ENCODE data around the gene KCNJ6. TPM values are rescaled to one million over a fixed set of nuclear protein-coding genes. Genes with fewer than 3 reads are reported as not detected.

Gene KCNJ6
- total RNA-seq, 4 donors from 2014 or later: 0.62 TPM; not detected in 3

DNA sequence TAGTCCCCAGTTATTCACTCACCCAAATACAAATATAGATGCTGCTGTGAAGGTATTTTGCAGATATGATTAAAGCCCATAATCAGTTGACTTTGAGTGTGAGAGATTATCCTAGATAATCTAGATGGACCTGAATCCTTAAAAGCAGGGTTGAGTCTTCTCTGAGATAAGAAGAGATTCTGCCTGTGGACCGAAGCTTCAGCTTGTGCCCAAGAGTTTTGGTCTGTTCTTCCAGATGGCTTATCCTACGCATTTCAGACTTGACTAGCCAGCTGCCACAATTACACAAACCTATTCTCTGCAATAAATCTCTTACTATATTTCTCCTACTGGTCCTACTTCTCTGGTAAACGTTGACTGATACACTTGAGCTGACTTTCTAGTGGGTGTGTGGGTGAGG is 145.1 kb downstream of the KCNJ6 start:
- Histone ChIP-seq H3K9me3 (no peaks in the 10 kb centered on the region), H3K27ac (no peak overlapping the region), H3K27me3 (no peaks in the 10 kb centered on the region), H3K36me3 (no peaks in the 10 kb centered on the region), H3K4me3 (no peak overlapping the region), H3K4me1 (no peaks in the 10 kb centered on the region)
- no peak for TF ChIP-seq POLR2A (IDR thresholded peaks at IDR 0.05)
- TF ChIP-seq, protein P1, sequence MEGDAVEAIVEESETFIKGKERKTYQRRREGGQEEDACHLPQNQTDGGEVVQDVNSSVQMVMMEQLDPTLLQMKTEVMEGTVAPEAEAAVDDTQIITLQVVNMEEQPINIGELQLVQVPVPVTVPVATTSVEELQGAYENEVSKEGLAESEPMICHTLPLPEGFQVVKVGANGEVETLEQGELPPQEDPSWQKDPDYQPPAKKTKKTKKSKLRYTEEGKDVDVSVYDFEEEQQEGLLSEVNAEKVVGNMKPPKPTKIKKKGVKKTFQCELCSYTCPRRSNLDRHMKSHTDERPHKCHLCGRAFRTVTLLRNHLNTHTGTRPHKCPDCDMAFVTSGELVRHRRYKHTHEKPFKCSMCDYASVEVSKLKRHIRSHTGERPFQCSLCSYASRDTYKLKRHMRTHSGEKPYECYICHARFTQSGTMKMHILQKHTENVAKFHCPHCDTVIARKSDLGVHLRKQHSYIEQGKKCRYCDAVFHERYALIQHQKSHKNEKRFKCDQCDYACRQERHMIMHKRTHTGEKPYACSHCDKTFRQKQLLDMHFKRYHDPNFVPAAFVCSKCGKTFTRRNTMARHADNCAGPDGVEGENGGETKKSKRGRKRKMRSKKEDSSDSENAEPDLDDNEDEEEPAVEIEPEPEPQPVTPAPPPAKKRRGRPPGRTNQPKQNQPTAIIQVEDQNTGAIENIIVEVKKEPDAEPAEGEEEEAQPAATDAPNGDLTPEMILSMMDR (IDR thresholded peaks at IDR 0.05): no peak
- DNase-seq: no peak
- intact Hi-C loops (cut with DNase I; ENCODE audit: low total_unique reads): no loop called here

DNA sequence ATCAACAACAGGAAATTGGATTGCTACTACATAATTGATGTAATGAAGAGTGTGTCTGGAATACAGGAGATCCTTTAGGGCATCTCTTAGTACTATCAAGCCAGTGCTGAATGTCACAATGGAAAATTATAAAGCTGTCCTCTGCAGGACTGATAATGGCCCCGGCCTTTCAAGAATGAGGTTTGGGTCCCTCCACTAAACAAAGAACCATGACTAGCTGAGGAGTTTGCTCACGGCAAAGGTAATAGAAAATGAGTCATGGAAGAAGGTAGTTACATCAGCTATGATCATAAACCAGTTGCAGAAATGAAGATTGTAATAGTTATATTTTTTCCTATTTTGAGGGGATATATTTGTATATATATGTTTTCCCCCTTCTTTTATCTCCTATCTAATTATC is 145.8 kb downstream of the KCNJ6 start:
- Histone ChIP-seq H3K4me1 (no peaks in the 10 kb centered on the region), H3K9me3 (no peaks in the 10 kb centered on the region), H3K4me3 (no peak overlapping the region), H3K27ac (no peak overlapping the region), H3K36me3 (no peaks in the 10 kb centered on the region), H3K27me3 (no peaks in the 10 kb centered on the region)
- intact Hi-C loops (cut with DNase I; ENCODE audit: low total_unique reads): no loop called here
- no peak for DNase-seq
- TF ChIP-seq POLR2A (IDR thresholded peaks at IDR 0.05): no peak
- TF ChIP-seq, protein P1 (IDR thresholded peaks at IDR 0.05): no peak

DNA sequence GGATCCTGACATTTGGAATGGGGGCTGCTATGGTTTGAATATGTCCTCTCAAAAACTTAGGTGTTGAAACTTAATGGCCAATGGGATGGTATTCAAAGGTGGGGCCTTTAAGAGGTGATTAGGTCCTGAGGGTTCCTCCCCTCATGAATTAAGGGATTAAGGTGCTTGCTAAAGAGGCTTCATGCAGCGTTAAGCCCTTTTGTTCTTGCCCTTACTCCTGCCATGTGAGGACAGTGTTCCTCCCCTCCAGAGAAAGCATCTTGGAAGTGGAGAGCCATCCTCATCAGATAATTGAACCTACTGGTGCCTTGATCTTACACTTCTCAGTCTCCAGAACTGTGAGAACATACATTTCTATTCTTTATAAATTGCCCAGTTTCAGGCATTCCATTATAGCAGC is 146.6 kb downstream of the KCNJ6 start:
- Histone ChIP-seq H3K4me1 (no peaks in the 10 kb centered on the region), H3K4me3 (no peak overlapping the region), H3K36me3 (no peaks in the 10 kb centered on the region), H3K27me3 (no peaks in the 10 kb centered on the region), H3K27ac (no peak overlapping the region), H3K9me3 (no peaks in the 10 kb centered on the region)
- TF ChIP-seq, protein P1 (IDR thresholded peaks at IDR 0.05): no peak
- no peak for TF ChIP-seq POLR2A (IDR thresholded peaks at IDR 0.05)
- DNase-seq: no peak
- intact Hi-C loops (cut with DNase I; ENCODE audit: low total_unique reads): no loop called here

DNA sequence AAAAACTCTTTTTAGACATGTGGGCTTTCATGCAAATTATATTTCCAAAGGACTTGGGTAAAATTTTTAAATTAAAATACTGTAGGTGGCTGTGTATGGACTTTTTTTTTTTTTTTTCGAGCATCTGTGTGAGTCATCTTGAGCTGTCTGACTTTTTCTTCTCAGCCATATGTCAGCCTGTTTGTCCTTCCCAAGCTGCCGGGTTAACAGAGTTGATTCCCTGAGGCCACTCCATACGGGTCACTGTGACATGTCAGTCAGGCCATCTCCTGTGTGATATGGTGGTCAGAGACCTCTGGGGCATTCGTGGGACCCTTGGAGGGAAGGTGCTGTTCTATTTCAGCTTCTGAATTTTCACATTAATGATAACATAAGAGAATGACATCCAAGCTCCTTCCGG is 148.3 kb downstream of the KCNJ6 start:
- Histone ChIP-seq H3K4me1 (no peaks in the 10 kb centered on the region), H3K4me3 (no peak overlapping the region), H3K27ac (no peak overlapping the region), H3K36me3 (no peaks in the 10 kb centered on the region), H3K27me3 (no peaks in the 10 kb centered on the region), H3K9me3 (no peaks in the 10 kb centered on the region)
- intact Hi-C loops (cut with DNase I; ENCODE audit: low total_unique reads): no loop called here
- TF ChIP-seq, protein P1 (IDR thresholded peaks at IDR 0.05): no peak
- no peak for TF ChIP-seq POLR2A (IDR thresholded peaks at IDR 0.05)
- no peak for DNase-seq

DNA sequence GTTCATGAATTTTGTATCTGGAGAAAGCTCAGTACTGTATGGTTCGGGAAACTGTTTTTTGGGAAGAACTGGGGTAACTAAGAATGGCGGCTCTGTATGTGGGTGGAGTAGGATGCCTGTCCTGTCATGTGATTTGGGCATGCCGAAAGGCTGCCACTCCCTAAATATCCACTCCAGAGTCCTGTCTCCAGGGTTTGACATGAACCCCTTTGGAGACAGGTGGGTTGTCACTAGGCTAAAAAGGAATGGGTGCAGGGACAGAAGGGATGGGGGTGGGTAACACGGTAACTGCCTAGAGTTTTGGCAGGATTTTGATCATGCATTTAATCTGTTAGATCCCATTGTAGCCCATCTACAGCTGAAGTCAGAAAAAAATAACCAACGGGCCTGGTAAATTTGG is 150.1 kb downstream of the KCNJ6 start:
- H3K27ac ChIP-seq: no peak overlapping the region
- H3K36me3 ChIP-seq: no peaks in the 10 kb centered on the region
- H3K4me3 ChIP-seq: no peak overlapping the region
- no peaks in the 10 kb centered on the region for H3K9me3 ChIP-seq
- intact Hi-C loops (cut with DNase I; ENCODE audit: low total_unique reads): no loop called here
- no peaks in the 10 kb centered on the region for H3K27me3 ChIP-seq
- no peak for DNase-seq
- no peak for TF ChIP-seq POLR2A (IDR thresholded peaks at IDR 0.05)
- TF ChIP-seq, protein P1 (IDR thresholded peaks at IDR 0.05): no peak
- H3K4me1 ChIP-seq: no peaks in the 10 kb centered on the region

Measured in uterus (tissue), 4 donors.